ENCODE data around the gene NLRP13.
"Not testable (repeated sequence)": the region's sequence is repeated elsewhere in the genome, so short reads cannot be mapped to it uniquely, and the experiment has no call there.

Gene NLRP13, protein sequence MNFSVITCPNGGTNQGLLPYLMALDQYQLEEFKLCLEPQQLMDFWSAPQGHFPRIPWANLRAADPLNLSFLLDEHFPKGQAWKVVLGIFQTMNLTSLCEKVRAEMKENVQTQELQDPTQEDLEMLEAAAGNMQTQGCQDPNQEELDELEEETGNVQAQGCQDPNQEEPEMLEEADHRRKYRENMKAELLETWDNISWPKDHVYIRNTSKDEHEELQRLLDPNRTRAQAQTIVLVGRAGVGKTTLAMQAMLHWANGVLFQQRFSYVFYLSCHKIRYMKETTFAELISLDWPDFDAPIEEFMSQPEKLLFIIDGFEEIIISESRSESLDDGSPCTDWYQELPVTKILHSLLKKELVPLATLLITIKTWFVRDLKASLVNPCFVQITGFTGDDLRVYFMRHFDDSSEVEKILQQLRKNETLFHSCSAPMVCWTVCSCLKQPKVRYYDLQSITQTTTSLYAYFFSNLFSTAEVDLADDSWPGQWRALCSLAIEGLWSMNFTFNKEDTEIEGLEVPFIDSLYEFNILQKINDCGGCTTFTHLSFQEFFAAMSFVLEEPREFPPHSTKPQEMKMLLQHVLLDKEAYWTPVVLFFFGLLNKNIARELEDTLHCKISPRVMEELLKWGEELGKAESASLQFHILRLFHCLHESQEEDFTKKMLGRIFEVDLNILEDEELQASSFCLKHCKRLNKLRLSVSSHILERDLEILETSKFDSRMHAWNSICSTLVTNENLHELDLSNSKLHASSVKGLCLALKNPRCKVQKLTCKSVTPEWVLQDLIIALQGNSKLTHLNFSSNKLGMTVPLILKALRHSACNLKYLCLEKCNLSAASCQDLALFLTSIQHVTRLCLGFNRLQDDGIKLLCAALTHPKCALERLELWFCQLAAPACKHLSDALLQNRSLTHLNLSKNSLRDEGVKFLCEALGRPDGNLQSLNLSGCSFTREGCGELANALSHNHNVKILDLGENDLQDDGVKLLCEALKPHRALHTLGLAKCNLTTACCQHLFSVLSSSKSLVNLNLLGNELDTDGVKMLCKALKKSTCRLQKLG

DNA sequence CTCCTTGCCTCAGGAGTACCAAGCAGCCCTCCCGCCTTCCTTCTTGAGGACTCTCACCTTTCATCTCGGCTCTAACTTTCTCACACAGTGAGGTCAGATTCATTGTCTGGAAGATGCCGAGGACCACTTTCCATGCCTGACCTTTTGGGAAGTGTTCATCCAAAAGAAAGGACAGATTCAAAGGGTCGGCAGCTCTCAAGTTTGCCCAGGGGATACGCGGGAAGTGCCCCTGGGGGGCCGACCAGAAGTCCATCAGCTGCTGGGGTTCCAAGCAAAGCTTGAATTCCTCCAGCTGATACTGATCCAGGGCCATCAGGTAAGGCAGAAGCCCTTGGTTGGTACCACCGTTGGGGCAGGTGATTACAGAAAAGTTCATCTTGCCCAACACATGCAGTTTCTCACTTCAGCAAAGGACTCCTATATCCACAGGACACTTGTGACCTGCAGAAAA lies at the start of gene NLRP13:
Gene NLRP13, minus strand, starts transcription at position 401 of the 451 bp plus-strand sequence. Its CDS starts 25 bp downstream, at position 376.
- DNase-seq = no peak

DNA sequence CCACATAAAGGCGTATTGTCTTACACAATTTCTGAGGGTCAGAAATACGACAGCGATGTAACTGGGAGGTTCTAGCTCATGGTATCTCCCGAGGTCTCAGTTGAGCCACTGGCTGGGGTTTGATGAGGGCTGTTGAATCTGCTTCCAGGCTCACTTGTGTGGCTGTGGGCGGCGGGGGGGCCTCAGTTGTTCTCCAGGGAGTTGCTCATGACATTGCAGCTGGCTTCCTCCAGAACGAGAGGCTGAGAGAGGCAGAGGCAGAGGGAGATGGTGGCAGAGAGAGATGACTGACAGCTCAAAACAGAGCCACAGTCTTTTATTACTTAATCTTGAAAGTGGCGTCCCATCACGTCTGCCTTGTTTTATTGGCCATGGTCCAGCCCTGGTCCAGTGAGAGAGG lies 48.3 kb upstream of the NLRP13 start:
- no peak for DNase-seq

GRCh38 chr19:55973982-55974381 lies 41.8 kb upstream of the NLRP13 start:
- no peak for DNase-seq

GRCh38 chr19:55962186-55962585 lies 30.1 kb upstream of the NLRP13 start:
- no peak for DNase-seq

- no peak for DNase-seq
Observed at GRCh38 chr19:55959996-55960675, 28.0 kb upstream of the NLRP13 start.

DNA sequence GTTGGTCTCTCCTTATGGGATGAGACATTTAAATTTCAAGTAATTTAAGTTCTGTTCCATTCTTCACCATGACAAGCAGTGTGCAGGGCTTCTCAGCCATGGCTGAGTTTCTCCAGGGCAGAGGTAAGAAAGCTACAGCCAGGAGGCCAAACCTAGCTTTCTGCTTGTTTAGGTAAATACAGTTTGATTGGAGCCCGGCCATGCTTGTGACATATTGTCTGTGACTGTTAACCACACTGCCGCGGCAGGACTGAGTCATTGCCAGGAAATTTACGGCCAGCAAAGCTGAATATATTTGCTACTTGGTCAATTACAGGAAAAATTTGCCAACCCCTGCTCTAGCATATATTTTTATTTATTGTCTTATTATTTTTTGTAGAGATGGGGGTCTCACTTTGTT lies 26.2 kb upstream of the NLRP13 start:
- DNase-seq = no peak

- DNase-seq = no peak
Observed at GRCh38 chr19:55956431-55956830, 24.3 kb upstream of the NLRP13 start.

- DNase-seq = not testable (repeated sequence)
Observed at GRCh38 chr19:55950566-55950965, 18.4 kb upstream of the NLRP13 start.

- DNase-seq = no peak
Observed at GRCh38 chr19:55947532-55947931, 15.4 kb upstream of the NLRP13 start, which contains the start of gene NLRP8. Gene NLRP8 (plus strand): TSS chr19:55947832.

GRCh38 chr19:55940306-55940705 lies 8.2 kb upstream of the NLRP13 start:
- no peak for DNase-seq

GRCh38 chr19:55939206-55939605 lies 7.1 kb upstream of the NLRP13 start:
- DNase-seq = no peak

DNA sequence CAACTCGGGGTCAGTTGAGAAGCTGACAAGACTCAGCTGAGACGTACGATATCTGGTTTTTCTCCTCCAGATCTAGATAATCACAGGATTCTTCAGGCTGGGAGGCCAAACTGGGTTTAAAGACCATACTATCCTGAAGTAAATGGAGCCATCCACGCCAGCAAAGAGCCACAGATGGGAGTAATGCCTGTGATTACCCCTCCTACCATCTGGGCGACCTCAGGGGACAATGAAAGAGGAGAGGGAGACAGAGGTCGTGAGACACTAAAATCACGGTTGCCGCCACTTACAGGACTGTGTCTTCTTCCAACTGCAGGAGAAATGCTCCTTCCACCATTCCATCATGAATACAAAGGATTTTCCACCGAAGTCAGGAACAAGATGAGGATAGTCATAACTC lies 3.1 kb upstream of the NLRP13 start:
- DNase-seq = no peak

GRCh38 chr19:55930996-55931515 lies 1.1 kb downstream of the NLRP13 start:
- no peak for DNase-seq

DNA sequence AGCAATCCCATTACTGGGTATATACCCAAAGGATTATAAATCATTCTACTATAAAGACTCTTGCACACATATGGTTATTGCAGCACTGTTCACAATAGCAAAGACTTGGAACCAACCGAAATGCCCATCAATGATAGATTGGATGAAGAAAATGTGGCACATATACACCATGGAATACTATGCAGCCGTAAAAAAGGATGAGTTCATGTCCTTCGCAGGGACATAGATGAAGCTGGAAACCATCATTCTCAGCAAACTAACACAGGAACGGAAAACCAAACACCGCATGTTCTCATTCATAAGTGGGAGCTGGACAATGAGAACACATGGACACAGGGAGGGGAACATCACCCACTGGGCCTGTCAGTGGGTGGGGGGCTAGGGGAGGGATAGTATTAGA lies 2.9 kb downstream of the NLRP13 start:
- not testable (repeated sequence) for DNase-seq

GRCh38 chr19:55927991-55928390 lies 4.1 kb downstream of the NLRP13 start:
- no peak for DNase-seq

DNA sequence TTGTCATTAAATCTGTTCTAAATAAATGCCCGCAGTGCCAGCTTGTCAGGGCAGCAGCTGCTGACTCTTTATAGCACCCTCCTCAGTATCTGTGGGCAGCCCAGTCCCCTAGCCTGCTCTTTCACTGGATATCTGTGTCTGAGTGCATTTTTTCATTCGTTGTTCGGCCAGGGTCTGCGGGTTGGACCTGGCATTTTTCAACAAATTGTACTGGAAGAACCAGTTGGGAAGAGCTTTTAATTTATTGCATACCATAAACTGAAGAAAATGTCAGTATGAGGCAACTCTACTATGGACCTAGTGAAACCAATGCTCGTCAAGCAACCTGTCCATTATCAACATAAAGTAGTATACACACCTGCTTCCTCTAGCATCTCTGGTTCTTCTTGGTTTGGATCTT lies 8.6 kb downstream of the NLRP13 start:
- DNase-seq = no peak

DNA sequence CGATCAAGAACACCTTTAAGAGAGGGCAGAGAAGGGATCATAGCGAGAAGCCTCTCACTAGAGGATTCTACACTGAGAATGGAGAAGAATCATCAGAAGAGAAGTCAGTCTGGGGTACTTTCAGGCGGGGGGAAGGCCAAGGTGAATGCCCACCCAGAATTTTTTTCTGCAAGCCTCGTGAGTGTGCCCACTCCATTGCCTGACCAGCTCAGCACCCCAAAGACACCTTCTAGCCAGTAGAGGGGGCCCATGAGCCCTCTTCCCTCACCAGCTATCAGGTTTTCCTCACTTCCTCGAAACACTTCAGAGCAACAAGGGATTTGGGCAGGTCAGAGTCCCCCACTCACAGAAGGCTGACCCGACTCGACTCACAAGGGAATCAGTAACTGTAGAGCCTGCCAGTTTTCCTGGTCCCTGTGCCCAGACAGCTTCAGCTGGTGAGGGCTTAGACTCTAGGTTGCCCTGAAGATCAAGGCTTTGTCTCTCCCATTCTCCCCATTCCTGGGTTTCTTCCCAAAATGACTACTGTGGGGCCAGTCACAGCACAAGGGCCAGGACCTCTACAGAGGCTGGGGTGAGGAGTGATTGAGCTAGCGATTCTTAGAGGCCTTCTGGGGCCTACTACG lies 18.4 kb downstream of the NLRP13 start:
- DNase-seq = no peak

GRCh38 chr19:55912916-55913315 lies 19.2 kb downstream of the NLRP13 start:
- no peak for DNase-seq

DNA sequence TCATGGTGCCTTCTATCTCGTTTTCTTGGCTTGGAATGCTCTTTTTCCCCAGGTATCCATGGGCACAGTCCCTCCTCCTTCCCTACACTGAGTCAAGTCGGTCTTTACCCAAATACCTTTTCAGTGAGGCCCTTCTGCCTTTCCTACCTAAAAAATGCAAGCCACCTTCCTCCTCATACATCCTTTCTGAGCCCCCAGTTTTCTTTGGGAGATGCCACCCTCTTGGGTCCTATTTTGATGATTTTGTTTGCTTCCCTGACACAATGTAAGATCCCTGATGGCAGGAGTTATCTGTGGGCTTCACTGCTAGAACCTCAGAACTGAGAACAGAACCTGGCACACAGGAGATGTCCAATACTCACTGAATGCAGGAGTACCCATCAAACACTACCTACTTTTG lies 22.3 kb downstream of the NLRP13 start:
- no peak for DNase-seq

DNA sequence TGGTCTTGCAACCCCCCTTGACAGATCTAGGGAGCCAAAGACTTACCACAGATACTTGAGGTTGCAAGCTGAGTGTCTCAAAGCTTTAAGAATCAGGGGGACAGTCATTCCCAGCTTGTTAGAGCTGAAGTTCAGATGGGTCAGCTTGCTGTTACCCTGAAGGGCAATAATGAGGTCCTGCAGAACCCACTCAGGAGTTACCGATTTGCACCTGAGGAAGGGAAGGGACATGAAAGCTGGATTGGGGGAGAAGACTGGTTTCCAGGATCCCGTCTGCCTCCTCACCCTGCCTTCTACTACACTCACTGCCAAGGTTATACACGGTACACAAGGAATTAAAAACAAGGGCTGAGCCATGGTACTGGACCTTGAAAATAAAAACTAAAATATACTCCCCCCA lies 24.4 kb downstream of the NLRP13 start:
- no peak for DNase-seq

- DNase-seq = no peak
Observed at GRCh38 chr19:55907286-55907685, 24.9 kb downstream of the NLRP13 start.

GRCh38 chr19:55902080-55902751 lies 29.9 kb downstream of the NLRP13 start:
- no peak for DNase-seq

Measured in NCI-H1048 (cell line).